Measurements from ENCODE around the gene OSBPL5.
A peak's percentile ranks its signal among the peaks of the same experiment; 100 is the strongest.

OSBPL5 gene

DNA sequence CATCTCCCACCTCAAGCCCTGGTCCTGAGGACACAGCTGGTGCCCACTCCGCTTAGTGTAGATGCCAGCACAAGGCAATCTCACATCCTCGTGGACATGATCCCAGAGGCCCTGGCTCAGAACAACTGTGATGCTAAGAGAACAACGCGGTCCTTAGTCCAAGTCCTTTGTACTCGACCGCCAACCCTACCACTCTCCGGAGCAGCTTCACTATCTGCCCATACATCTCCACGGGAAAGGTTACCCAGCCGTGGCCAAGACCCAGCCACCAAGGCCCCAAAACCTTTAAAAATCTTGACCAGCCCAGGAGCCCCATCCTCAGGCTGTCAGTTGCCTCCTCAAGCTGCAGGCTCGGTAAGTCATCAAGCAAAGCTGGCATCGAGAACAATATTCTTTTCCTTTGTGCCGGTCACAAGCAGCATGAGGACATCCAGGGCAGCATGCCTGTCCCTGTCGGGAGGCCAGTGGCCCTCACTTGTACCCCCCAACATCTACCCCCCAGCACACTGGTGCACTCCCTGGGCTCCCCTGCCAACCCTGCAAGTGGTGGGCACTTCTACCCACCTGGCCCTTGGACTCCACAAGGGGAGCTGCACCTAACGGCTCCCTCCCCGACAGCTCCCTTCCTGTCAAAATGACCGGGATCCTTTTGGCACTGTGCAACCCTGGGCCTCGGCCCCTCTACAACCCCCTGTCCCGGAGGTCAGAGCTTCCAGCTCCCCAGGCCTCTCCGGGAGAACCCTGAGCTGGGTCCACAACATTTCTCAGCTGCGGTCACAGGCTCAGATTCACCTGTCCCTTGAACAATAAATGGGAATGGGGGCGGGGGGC is 2.5 kb downstream of the OSBPL5 start:
- no peak for DNase-seq
- ATAC-seq: no peak
- H3K4me3 Mint-ChIP-seq: no peak overlapping the region
- H3K27ac Mint-ChIP-seq: no peak overlapping the region
- H3K27me3 Mint-ChIP-seq: peaks cover 28% of the 10 kb centered on the region
- H3K4me1 Mint-ChIP-seq: peaks cover 74% of the 10 kb centered on the region
- no peaks in the 10 kb centered on the region for H3K9me3 Mint-ChIP-seq

DNA sequence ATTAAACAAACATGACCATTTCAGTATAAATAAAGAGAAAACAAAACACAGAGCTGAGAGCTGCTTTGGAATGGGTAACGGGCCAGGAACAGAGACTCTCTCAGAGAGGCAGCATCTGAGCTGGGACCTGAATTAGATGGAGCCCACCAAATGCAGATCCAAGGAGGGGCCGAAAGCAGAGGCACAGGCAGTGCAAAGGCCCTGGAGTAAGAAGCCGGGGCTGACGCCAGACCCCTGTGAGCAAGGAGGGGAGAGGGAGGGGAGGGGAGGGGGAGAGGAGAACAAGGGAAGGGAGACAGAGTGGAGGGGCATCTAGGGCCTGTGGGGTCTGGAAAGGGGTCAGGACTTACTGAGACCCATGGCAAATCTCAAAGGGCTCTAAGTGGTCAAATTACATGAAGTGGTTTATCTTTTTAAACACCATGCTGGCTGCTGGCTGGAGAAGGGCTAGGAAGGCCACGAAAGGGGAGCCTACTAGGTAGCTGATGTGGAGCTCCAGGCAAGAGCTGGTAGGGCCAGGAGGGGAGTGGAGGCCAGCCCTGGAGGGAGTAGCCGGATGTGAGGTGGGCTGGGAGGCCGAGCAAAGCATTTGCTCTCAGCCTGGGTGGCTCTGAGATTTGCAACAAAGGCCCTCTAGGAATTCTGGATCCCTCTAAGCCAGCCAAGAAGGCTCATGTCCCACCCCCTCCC is 3.2 kb downstream of the OSBPL5 start:
- H3K9me3 Mint-ChIP-seq: no peaks in the 10 kb centered on the region
- peaks cover 80% of the 10 kb centered on the region for H3K4me1 Mint-ChIP-seq
- DNase-seq (no peak), ATAC-seq (no peak)
- H3K27ac Mint-ChIP-seq: no peak overlapping the region
- peaks cover 26% of the 10 kb centered on the region for H3K27me3 Mint-ChIP-seq
- no peak overlapping the region for H3K4me3 Mint-ChIP-seq

DNA sequence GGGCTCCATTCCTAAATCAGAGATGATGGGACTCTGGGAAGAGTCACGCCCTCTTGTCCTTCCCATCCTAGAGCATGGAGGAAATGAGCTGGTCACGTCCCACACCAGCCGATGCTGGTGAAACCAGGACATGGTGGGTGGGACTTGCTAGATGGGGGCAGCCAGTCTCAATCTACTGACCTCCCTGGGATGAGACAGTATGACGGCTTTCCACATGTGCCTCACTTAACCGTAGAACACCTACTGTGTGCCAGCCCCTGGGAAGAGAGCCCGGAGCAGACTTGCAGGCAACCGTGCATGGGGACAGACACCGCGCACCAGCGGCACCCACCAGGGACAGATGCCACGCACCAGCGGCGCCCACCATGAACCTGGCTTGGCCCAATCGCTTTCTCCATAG is 3.8 kb downstream of the OSBPL5 start:
- no peak for ATAC-seq
- Mint-ChIP-seq H3K9me3 (no peaks in the 10 kb centered on the region), H3K4me3 (peak overlapping the region in 1 of 2 donors; percentile 75), H3K4me1 (peaks cover 79% of the 10 kb centered on the region), H3K27me3 (peaks cover 20% of the 10 kb centered on the region), H3K27ac (no peak overlapping the region)
- no peak for DNase-seq

DNA sequence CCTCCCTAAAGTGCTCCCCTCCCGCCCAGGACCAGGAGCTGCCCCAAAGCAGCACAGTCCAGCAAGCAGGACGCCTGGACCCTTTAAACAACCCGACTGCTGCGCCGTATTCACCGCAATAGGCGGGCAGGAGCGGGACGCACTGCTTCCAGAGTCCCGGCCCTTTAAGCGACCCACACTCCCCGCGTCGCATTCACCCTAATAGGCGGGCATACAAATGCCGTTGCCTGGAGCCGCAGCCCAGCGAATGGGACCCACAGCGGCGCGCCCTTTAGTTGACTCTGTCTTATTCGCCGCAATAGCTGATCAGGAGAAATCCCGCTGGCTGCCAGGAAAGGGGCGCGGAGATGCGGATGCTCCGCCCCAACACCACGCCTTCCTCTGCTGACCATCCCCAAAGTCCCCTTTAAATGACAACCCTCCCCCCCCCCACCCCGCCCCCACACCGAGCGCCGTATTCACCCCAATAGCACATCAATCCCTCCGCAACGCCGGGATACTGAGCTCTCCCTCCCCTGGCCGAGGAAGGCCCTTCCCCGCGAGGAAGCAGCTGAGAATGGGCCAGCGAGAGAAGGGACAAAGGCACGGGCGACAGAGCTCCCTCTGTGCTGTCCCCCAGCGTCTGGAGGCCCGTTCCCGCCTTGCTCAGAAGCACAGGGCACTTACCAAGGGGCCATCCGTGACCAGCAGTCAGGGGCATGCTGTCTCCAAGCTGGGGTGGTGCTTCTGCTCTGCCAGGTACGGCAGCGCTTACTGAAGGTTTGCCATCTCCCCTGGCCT is 4.7 kb downstream of the OSBPL5 start:
- ATAC-seq: peak; percentile 49
- H3K4me3 Mint-ChIP-seq: peak overlapping the region; percentile 63 to 75
- DNase-seq: peak; percentile 44 to 48
- no peak overlapping the region for H3K27ac Mint-ChIP-seq
- peaks cover 77% of the 10 kb centered on the region for H3K4me1 Mint-ChIP-seq
- H3K27me3 Mint-ChIP-seq: peaks cover 12% of the 10 kb centered on the region
- no peaks in the 10 kb centered on the region for H3K9me3 Mint-ChIP-seq

DNA sequence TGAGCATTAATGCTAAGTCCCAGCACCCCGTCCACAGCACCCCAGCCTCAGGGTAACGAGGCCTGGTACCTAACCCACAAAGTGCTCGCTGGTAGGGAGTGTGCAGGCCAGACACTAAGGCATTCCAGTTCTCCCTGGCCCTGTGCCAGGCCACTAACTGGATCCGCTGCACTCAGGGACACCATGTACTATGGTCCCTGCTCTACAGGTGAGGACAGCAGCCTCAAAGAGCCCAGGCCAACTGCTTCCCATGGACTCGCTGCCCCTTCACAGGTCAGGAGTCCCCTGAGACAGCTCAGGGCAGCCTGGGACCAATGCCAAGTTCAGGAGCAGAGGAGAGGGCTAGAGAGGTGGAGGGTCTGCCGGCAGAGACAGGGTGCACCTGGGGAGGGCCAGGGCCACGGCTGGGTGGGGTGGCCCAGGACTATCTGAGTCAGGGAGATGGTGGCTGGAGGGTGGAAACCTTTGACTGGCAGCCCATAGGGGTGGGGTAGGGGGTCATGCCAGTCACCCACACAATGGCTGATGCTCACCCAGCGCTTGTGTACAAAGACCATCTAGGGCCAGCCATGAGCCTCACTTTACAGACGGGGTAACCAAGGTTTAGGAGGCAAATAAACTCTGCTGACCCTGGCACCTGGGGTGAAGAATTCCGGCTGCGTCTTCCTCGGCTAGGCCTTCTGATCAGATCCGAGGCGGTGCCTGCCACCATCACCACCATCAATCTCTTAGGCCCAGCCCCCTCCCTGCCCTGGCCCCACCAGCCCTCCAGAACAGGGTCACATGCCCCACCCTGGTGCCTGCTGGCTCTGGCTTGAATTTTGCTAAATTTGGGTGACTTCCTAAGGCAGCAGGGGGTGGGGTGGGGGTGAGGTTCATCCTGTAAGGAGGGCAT is 5.6 kb downstream of the OSBPL5 start:
- H3K27me3 Mint-ChIP-seq: peaks cover 11% of the 10 kb centered on the region
- ATAC-seq: no peak
- no peaks in the 10 kb centered on the region for H3K9me3 Mint-ChIP-seq
- DNase-seq: no peak
- H3K4me3 Mint-ChIP-seq: peak overlapping the region in 1 of 2 donors; percentile 75
- H3K4me1 Mint-ChIP-seq: peaks cover 77% of the 10 kb centered on the region
- H3K27ac Mint-ChIP-seq: peak overlapping the region in 1 of 2 donors; percentile 76

DNA sequence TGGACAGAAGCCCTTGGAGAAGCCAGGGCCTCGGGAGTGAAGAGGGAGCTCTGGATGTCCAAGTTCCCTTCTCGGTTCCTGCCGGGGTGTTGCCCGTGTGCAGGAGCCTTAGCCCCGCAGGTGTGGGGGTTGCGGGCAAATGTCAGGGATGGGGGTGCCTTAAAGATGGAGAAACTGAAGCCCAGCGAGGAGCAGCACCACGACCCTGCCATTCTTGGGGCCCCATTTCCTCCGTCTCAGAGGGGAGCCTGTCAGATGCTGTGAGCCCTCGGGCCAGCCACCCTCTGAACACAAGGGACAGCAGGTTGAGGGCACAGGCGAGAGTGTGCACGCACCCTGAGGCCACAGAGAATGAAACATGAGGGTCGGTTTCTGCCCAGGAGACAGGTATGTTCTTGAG is 6.3 kb downstream of the OSBPL5 start:
- no peaks in the 10 kb centered on the region for H3K9me3 Mint-ChIP-seq
- DNase-seq: no peak

DNA sequence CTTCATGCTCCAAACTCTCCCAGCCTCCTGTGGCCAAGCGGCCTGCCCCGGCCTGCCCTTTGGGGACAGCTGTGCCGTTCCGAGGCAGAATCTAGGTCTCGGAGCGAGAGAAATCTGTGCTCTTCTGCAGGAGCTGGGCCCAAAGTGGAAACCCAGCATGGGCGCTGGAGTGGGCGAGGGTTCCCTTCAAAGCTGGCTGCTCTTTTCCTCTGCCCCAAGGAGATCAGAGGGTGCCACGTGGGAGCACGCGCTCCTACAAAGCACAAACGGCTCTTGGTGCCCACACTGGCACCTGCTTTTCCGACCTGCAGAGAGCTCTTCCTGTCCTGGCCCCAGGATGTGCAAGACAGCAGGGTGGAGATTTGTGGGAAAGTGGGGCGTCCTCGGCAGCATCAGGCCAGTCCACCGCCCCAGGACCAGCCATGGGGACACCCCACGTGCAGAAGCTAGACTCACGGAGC is 6.9 kb downstream of the OSBPL5 start:
- H3K27me3 Mint-ChIP-seq: peaks cover 11% of the 10 kb centered on the region
- H3K4me3 Mint-ChIP-seq: no peak overlapping the region
- DNase-seq: no peak
- no peak overlapping the region for H3K27ac Mint-ChIP-seq
- no peaks in the 10 kb centered on the region for H3K9me3 Mint-ChIP-seq
- ATAC-seq: no peak
- peaks cover 66% of the 10 kb centered on the region for H3K4me1 Mint-ChIP-seq

More for the DNA sequence above, 6.3 kb downstream of the OSBPL5 start:
- peaks cover 73% of the 10 kb centered on the region for H3K4me1 Mint-ChIP-seq
- no peak overlapping the region for H3K4me3 Mint-ChIP-seq
- no peak for ATAC-seq
- peaks cover 11% of the 10 kb centered on the region for H3K27me3 Mint-ChIP-seq
- no peak overlapping the region for H3K27ac Mint-ChIP-seq

DNA sequence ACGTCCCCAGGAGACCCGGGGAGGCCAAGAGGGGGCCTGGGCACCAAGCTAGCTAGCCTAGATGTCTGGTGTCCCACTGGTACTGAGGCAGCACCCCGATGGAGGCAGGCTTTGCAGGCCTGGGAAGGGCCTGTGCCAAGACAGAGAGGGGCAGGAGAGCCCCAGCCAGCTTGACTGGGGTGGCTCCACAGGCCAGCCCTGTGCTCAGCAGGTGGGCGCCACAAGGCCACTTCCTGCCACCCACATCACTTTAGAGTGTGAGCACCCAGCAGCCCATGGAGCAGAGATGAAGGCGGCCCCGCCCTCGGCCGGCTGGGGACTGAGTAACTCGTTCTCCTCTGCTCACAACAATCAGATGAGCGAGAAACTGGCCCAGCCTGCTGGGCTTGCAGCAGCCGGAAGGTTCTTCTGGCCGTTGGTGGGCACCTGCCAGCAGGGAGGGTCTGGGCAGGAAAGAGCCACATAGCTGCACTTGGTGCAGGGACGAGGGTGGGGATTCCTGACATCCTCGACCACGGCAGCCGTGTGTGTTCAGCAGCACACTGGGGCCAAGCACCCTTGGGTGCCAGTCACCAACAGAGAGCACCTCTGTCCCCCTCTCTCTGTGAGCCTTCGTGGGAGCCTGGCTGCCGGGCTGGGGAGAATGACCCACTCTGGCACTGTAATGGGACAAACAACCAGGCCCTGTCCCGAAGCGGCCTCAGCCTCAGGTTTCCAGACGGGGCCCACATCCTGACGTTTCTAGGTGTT is 7.6 kb downstream of the OSBPL5 start:
- Mint-ChIP-seq H3K9me3 (no peaks in the 10 kb centered on the region), H3K4me1 (peaks cover 66% of the 10 kb centered on the region), H3K4me3 (peak overlapping the region in 1 of 2 donors; percentile 41), H3K27ac (peak overlapping the region in 1 of 2 donors; percentile 11), H3K27me3 (peaks cover 11% of the 10 kb centered on the region)
- DNase-seq (peak; percentile 45 to 52), ATAC-seq (peak; percentile 80)

DNA sequence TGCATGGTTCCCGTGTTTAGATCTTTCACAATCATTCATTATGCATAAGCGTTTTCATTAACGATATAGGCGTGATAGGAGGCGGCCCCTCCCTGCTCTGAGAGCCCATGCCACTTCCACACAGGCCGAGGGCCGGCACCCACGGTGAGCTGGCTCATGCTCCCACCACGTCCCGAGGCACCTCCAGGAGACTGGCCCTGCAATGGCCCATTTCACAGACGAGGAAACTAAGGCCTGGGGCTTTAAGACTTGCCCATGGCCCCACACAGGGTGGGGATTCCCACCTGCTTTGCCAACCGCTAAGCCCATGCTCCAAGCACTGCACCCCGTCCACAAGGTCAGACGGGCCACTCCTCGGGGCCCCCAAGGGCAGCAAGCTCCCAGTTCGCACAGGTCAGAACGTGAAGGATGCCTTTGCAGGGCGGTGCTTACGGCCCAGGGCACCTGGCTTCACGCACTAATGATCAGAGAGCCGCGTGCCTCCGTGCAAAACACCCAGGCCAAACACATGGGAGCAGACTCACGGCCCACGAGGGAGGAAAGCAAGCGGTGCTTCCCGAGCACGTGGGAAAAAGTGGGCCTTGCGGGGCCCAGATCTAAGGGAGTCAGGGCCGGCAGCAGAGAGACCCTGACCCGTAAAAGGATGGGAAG is 8.3 kb downstream of the OSBPL5 start:
- Mint-ChIP-seq H3K4me3 (peak overlapping the region in 1 of 2 donors; percentile 21), H3K4me1 (peaks cover 65% of the 10 kb centered on the region), H3K27me3 (peaks cover 11% of the 10 kb centered on the region), H3K27ac (peak overlapping the region in 1 of 2 donors; percentile 80), H3K9me3 (no peaks in the 10 kb centered on the region)
- ATAC-seq (no peak), DNase-seq (no peak)

DNA sequence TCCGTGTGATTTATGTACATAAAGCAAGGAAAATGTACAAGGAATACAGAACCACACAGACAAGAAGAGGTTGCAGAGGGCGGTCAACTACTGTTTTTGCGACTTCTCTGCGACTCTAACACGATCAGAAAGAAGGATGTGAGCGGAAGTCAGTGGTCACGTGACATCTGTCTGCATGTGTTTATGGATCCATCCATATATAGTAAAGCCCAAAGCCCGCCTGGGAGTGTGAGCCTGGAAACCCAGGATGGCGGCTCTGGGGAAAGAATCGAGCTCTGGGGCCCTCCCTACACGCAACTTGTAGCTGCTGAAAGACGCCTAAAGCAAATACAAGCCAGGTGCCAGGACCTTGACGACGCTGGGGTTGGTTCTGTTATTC is 8.8 kb downstream of the OSBPL5 start:
- peak overlapping the region in 1 of 2 donors; percentile 80 for H3K27ac Mint-ChIP-seq
- ATAC-seq (no peak), DNase-seq (no peak)
- no peak overlapping the region for H3K4me3 Mint-ChIP-seq
- H3K4me1 Mint-ChIP-seq: peaks cover 59% of the 10 kb centered on the region
- H3K9me3 Mint-ChIP-seq: no peaks in the 10 kb centered on the region
- H3K27me3 Mint-ChIP-seq: peaks cover 7% of the 10 kb centered on the region

DNA sequence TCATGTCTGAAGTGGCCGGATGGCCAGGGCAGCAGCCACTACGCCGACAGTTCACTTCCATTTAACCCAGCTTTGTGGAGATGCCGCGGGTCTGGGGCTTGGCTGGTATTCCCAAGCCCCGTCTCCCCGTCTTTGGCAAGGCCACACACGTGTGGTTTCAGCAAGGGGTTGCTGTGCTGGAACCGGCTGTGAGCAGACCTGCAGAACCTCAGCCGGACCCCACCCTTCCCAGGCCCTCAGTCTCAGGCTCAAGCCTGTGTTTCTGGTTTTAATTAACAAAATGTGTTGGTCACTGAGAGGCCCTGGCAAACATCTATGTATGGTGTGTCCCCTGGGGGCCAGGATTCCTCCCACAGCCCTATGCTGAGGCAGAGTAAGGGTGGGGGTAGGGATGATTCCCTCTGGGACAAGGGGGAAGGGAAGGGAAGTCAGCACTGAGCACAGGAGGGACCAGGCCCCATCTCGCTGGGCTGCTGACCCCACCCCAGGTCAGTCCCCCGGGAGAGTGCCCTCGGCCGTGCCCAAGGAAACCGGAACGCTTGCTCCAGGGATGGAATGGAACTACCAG is 9.3 kb downstream of the OSBPL5 start:
- H3K4me1 Mint-ChIP-seq: peaks cover 55% of the 10 kb centered on the region
- ATAC-seq (no peak), DNase-seq (no peak)
- H3K9me3 Mint-ChIP-seq: no peaks in the 10 kb centered on the region
- H3K27ac Mint-ChIP-seq: no peak overlapping the region
- H3K4me3 Mint-ChIP-seq: no peak overlapping the region
- peaks cover 2% of the 10 kb centered on the region for H3K27me3 Mint-ChIP-seq

DNA sequence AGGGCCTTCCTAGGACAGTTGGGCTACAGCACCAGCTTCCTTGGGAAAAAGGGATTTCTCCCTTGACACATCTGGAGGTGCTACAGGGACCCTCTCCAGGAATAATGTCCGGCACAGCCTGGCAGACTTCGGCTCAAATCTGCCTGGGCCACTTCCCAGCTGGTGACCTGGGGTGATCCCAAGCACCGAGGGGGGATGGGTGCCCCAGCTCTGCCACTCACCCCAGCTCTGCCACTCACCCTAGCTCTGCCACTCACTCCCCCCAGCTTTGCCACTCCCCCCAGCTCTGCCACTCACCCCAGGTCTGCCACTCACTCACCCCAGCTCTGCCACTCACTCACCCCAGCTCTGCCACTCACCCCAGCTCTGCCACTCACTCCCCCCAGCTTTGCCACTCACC is 9.9 kb downstream of the OSBPL5 start:
- no peak overlapping the region for H3K27ac Mint-ChIP-seq
- no peak for ATAC-seq
- peaks cover 49% of the 10 kb centered on the region for H3K4me1 Mint-ChIP-seq

DNA sequence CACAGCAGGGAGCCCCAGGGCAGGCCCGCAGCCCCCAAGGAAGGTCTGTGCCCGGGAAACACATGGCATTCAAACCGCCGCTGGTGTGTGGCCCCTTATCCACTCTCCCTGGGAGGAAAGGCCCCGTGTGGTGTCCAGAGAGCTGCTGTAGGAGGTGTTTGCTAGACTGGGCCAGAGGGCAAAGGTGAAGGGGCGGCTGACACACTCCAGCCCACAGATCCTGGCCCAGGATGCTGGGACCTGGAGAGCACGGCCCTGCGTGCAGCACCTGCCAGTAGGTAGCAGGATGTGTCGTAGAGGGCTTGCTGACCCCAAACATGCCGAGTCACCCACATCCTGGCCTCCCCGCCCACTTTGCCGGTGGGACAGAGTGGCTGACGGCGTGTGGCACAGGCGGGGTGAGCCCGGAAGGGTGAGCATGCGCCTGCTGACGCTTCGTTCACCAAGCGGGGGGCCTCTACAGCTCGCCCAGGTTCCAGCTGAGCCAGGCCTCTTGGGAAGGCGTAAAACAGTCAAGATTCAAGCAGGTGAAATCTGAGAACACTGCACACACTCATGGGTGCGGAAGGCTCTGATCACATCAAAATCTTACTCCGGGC is 11.0 kb downstream of the OSBPL5 start:
- Mint-ChIP-seq H3K9me3 (no peaks in the 10 kb centered on the region), H3K27ac (peak overlapping the region in 1 of 2 donors; percentile 67)
- DNase-seq: no peak

More for the DNA sequence above, 9.9 kb downstream of the OSBPL5 start:
- DNase-seq: no peak
- Mint-ChIP-seq H3K4me3 (no peak overlapping the region), H3K9me3 (no peaks in the 10 kb centered on the region), H3K27me3 (no peaks in the 10 kb centered on the region)

More for the DNA sequence above, 11.0 kb downstream of the OSBPL5 start:
- Mint-ChIP-seq H3K4me1 (peaks cover 45% of the 10 kb centered on the region), H3K4me3 (no peak overlapping the region), H3K27me3 (no peaks in the 10 kb centered on the region)
- ATAC-seq: no peak

Data from stimulated activated naive CD8-positive, alpha-beta T cell treated with anti-CD3 and anti-CD28 coated beads, Interleukin-15, amount 100 ng/mL, for 72 hours (primary cell).